GM23248 (cell line): Measurements from ENCODE around the gene SLC4A2.

Experiments used
- EZH2 ChIP-seq: fragments of 200-600 bp; sonication (generic); IDR thresholded peaks from 2 replicates; pipeline ENCODE4 v1.6.1; 2018; ENCODE audit warnings: antibody characterized with exemption, mild to moderate bottlenecking; ENCODE audit not compliant: insufficient read depth, poor library complexity, severe bottlenecking
- EZH2phosphoT487 ChIP-seq: fragments of 200-600 bp; sonication (generic); IDR thresholded peaks from 2 replicates; pipeline ENCODE4 v1.6.1; 2018; ENCODE audit warnings: antibody characterized with exemption, moderate library complexity, mild to moderate bottlenecking, low read depth; ENCODE audit not compliant: insufficient read depth

DNA sequence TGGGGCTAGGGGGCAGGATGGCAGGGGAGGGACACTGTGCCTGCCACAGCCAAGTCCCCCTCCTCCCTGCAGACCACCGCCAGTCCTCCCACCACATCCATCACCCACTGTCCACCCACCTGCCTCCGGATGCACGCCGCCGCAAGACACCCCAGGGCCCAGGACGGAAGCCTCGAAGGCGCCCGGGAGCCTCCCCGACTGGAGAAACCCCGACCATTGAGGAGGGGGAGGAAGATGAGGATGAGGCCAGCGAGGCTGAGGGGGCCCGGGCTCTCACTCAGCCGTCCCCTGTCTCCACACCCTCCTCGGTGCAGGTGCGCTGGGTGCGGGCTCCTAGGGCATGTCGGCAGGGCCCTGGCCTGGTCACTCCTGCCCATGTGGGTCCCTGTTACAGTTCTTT, 5.1 kb downstream of the SLC4A2 start:
- TF ChIP-seq EZH2phosphoT487 (no peak), EZH2 (no peak)
